Urothelium cell line (cell line): ENCODE data around the gene RXRA.
"Not testable (repeated sequence)": the region's sequence is repeated elsewhere in the genome, so short reads cannot be mapped to it uniquely, and the experiment has no call there.

Experiments
- DNase-seq: peaks from one replicate; pipeline ENCODE4 v3.0.0; 2011; ENCODE audit warnings: low spot score, mixed read lengths
- FAIRE-seq: peaks from 2 replicates; lab custom pipeline; 2011; peaks lifted over from hg19 to GRCh38; lab: Jason Lieb, UNC

The RXRA gene

GRCh38 chr9:134306636-134307600 is 19.3 kb upstream of the RXRA start:
- FAIRE-seq (no peak), DNase-seq (no peak)

DNA sequence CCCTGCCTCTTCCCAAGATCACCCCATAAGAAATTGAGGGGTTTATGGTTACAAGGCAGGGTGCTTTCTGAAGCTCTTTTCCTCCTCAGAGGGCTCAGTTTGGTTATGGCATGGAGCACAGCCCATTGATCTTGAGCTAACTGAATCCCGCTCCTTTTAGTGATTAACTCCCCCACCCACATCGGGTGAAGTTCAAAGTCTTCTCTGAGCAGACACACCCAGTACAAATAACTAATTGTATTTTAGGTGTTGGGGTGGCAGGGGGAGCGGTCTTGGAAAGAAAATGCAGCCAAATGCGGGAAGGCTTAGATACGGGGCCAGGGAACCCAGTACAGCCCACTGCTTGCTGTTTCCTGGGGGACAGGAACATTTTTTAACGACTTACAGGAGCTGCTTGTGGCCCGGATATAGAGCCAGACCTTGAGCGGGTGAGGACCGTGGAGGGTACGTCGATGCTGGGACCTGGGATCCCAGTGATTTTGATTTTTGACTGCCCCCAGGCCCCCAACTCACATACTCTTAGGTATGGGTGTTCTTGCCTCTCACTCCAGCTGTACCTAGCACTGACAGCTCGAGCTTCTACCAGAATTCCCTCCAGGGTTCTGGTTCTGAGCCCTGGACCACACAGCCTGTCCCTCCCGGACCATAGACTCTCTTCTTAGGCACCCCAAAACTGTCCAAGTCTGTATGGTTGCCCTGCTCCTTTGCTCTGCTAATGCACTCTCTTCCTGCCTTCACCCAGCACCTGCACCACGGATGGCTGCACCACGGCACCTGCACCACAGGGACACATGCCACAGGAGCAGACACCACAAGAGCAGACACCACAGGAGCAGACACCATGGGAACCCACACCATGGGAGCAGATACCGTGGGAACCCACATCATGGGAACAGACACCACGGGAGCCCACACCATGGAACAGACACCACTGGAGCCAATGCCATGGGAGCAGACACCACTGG is 18.3 kb upstream of the RXRA start:
- no peak for FAIRE-seq
- no peak for DNase-seq

GRCh38 chr9:134308639-134309220 is 17.5 kb upstream of the RXRA start:
- not testable (repeated sequence) for DNase-seq, FAIRE-seq

DNA sequence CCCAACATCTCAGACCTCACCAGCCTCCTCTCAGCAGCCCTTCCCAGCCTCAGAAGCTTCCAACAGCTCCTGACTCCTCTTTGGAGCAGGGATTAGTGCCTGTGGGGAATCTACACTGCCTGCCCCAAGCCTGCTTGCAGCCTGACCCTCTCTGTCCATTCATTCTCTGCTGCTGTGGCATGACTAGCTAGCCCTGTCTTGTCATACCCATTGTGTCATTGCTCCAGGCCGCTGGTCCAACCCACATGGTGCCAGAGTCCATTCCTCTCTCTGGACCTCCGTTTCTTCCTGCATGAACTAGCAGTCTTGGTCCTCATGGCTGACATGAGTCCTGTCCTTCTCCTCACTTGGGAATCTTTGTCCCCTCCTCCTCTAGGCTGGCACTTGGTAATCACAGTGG is 12.8 kb upstream of the RXRA start:
- FAIRE-seq, result no peak
- no peak for DNase-seq

DNA sequence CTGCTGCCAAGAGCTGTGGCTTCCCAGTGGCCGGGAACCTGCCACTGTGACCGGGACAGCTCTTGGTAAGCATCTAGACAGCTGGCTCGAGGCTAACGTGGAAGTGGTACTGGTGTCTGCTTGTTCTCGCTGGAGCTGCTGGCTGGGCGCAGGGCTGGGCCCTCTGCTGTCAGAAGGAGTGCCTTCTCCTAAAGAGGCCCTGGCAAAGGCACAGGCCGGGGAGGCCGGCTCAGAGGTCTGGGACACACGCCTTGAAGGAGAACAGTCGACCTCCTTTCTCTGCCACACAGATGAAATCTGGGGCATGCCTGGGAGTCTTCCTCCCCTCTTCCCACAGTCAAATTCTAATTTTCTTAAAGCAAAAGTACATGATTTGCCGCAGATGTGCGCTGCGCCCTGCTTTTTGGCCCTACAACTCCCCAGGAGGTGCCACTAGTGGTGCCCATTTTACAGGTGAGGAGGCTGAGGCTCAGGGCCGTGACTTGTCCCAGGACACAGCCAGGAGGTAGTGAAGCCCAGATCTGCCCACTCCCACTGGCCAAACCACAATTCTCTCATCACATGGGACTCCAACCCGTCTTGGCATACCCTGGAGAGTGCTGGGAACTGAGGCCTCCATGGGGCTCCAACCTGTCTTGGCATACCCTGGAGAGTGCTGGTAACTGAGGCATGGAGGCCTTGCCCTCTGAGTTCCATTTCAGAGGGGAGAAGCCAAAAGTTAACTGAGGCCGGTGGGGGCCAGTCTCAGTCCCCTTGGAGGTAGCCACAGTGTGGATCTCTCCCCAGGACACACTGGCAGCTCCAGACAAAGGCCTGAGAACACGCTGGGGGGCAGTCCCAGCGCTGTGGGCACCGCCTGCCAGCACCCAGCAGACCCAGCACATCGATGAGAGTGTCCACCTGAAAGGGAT is 12.0 kb upstream of the RXRA start:
- FAIRE-seq (no peak), DNase-seq (no peak)

DNA sequence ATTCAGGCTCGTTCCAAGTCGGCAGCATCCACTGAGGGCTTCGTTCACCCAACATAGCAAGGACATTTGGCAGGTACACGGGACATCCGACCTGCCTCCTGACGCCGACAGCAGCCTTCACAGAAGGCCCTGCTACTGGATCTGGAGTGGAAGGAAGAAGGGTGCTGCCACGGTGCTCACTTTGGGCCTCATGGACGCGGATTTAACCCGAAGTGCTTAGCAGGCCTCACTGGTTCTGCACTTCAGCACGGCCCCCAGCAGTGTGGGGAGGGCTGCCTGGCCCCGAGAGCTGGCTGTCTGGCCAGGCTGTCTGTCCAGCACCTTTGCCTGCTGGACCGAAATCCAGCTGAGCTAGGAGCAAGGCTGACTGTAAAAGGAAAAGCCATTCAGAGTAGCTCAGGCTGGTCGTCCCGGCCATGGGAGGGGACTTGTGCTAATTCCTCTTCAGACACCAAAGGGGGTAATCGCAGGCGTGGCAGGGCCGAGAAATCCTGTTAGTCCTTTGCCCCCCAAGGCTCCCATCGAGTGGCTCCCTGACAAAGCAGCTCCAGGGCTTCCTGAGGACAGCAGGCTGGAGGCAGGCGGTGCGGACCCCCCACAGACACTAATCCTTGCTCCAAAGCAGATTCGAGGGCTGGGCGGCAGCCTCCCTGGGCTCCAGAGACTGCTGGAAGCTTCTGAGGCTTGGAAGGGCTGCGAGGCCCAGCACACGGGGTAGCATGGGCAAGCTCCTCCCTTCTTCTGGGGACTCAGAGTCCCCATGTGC is 11.1 kb upstream of the RXRA start:
- DNase-seq, result no peak

GRCh38 chr9:134315716-134316448 is 10.4 kb upstream of the RXRA start:
- no peak for DNase-seq
- FAIRE-seq, result no peak

More for the DNA sequence above, 11.1 kb upstream of the RXRA start:
- FAIRE-seq, result no peak

GRCh38 chr9:134316449-134317160 is 9.7 kb upstream of the RXRA start:
- FAIRE-seq (no peak), DNase-seq (no peak)

GRCh38 chr9:134317400-134317789 is 8.9 kb upstream of the RXRA start:
- FAIRE-seq (no peak), DNase-seq (no peak)

DNA sequence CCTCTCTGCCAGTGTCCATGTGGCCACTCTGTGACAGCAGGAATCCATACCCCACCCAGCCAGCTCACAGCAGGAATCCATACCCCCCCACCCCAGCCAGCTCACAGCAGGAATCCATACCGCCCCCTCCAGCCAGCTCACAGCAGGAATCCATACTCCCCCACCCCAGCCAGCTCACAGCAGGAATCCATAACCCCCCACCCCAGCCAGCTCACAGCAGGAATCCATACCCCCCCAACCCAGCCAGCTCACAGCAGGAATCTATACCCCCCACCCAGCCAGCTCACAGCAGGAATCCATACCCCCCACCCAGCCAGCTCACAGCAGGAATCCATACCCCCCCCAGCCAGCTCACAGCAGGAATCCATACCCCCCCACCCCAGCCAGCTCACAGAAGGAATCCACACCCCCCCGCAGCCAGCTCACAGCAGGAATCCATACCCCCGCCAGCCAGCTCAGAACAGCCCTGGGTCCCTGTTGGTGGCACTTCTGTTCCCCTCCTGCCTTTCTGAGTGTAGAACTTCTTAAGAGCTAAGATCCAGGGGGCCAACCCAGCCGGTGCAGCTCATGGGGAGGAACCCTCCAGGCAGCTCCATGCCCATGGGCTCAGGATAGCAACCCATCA is 8.4 kb upstream of the RXRA start:
- FAIRE-seq (no peak), DNase-seq (no peak)

DNA sequence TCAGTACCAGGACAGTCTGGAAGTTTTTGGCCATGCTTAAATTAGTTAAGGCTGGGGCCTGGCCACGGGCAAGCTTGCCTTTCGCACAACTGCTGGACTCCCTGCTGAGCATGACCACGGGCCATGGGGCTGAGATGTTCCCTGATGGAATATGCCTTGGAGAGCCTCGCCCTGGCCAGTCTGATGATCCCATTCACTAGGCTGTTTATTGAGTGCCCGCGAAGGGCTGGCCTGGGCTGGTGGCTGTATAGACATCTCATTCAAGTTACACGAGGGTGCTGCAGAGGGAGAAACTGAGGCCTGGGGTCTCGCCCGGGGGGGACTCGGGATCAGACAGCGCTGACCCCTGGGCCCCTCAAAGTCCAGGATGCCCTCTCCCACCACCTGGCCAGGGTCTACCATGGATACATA is 7.8 kb upstream of the RXRA start:
- no peak for FAIRE-seq
- no peak for DNase-seq

DNA sequence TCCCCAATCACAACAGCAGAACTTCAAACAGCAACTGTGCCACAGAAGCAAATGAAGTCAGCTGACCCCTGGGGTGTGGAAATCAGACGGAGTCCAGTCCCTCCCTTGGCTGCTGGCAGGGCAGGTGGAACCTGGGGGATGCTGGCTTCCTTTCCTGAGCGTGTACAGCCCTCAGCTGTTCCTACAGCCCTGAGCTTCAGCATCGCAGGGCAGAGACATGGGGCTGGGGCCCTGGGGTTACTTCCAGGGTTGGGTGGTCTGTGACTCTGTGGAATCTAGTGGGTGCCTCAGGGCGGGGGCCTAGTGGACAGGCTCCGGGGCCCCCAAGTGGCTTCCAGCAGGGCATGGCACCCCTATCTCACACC is 7.3 kb upstream of the RXRA start:
- FAIRE-seq, result no peak
- DNase-seq, result no peak

DNA sequence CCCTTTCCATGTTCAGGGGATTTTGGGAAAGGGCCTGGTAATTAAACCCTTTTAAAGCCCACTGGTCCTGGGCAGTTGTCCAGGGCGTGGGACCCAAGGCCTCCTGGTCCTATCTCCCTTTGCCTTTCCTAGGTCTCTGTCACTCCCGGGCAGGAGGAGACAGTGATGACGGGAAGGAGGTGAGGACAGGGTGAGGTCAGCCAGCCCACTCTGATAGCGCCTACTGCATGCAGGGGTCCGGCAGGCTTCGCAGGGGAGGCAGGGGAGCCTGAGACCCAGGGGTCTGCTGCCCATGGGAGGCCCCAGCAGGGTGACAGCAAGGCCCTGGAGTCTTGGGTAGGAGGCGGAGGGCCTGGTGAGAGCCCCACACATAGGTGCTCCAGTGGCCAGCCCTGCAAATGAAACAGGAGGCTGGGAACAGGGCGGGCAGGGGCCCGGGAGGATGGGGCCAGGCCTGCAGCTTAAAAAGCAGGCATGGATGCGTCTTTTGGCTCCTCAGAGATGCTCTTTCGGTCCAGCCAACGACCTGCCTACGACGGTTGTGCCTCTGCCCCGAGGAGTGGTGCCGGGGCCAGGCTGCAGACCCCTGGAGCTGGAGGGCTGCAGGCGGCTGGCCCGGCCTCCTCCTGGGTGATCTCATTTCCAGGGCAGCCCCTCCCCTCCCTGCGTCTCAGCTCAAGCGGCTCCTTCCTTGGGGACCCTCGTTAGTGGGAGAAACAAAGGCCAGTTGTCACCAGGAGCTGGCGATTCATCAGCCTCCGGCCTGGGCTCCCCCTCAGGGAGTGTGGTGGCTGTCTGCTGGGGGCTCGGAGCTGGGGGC is 6.7 kb upstream of the RXRA start:
- DNase-seq, result no peak
- FAIRE-seq, result no peak

- no peak for FAIRE-seq
Measured at GRCh38 chr9:134320126-134320867, 6.0 kb upstream of the RXRA start.

GRCh38 chr9:134320868-134321471 is 5.3 kb upstream of the RXRA start:
- DNase-seq (no peak), FAIRE-seq (no peak)

More at GRCh38 chr9:134320126-134320867, 6.0 kb upstream of the RXRA start:
- no peak for DNase-seq

DNA sequence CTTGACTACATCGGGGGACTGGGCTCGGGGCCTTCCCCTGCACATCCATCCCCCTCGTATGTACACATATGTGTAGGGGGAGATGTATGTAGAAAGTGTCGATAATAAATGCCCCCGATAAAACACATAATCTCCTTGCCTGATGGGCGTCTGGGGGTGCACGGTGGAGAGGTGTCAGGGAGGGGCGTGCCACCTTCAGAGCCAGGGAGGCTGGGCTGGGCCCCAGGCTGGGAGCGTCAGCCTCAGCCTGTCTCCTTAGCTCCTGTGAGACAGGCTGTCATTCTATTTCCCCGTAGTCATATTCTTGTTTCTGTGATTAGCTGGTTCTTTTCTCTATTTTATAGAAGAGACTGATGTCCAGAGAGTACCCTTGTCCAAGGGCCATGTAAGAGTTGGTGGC is 4.7 kb upstream of the RXRA start:
- no peak for FAIRE-seq

More for the DNA sequence above, 4.7 kb upstream of the RXRA start:
- DNase-seq, result no peak
